SU-DHL-6 (cell line): Measurements from ENCODE around the gene APBB2.

Source experiments
- EZH2phosphoT487 ChIP-seq: fragments of 200-600 bp; sonication (generic), shearing (Covaris generic); conservative IDR thresholded peaks from 2 replicates; pipeline ENCODE4 v1.6.1; 2018; ENCODE audit warnings: mild to moderate bottlenecking, antibody characterized with exemption, low read length, moderate library complexity, mixed read lengths
- TF ChIP-seq, protein P1 (sequence below): fragments of 200-600 bp; sonication (generic); IDR thresholded peaks from one replicate; pipeline ENCODE4 v1.5.1; 2017; ENCODE audit warnings: antibody characterized with exemption, mild to moderate bottlenecking, low read length, moderate library complexity; ENCODE audit not compliant: insufficient read depth, poor library complexity, severe bottlenecking

DNA sequence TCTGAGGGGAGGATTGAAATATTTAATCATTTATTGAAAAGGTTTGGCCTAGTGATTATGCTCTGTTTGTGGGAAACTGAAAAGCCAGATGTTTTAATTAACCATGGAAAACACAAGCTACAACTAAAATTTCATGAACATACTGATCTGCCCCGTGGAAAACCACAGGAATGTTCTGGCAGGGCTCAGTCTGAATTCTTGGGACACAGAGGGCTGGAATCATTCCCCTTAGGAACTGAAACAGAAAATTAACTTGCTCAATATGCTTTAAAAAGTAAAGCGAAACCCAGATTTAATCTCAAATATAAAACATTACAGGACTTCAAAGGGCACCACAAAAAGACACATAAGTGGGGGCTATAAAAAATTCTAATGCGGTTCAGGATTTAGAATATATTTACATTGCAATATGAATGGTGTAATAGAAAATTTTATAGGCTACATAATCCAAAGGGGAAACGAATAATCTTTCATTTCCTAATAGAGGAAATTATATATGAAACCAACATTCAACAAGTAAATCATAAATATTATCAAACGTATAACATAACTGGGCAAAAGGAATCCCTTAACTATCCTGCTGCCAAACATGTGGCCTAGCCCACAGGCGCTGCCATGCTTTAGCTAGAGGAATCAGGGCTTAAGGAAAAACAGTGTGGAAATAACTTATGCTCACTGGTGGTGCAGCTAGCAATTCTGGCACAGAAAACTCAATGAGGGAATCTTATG is 70.9 kb downstream of the APBB2 start:
- TF ChIP-seq, protein P1, sequence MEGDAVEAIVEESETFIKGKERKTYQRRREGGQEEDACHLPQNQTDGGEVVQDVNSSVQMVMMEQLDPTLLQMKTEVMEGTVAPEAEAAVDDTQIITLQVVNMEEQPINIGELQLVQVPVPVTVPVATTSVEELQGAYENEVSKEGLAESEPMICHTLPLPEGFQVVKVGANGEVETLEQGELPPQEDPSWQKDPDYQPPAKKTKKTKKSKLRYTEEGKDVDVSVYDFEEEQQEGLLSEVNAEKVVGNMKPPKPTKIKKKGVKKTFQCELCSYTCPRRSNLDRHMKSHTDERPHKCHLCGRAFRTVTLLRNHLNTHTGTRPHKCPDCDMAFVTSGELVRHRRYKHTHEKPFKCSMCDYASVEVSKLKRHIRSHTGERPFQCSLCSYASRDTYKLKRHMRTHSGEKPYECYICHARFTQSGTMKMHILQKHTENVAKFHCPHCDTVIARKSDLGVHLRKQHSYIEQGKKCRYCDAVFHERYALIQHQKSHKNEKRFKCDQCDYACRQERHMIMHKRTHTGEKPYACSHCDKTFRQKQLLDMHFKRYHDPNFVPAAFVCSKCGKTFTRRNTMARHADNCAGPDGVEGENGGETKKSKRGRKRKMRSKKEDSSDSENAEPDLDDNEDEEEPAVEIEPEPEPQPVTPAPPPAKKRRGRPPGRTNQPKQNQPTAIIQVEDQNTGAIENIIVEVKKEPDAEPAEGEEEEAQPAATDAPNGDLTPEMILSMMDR = no peak
- TF ChIP-seq EZH2phosphoT487 = no peak
